Testis (tissue), 3 donors: ENCODE results near the gene MAPRE2. TPM values are rescaled to one million over a fixed set of nuclear protein-coding genes. Genes with fewer than 3 reads are reported as not detected.

Experiments
- DNase-seq: peaks from one replicate; pipeline ENCODE4 v3.0.0-alpha.2; 2019
- H3K27ac ChIP-seq, 2 donors: fragments of 200-600 bp; sonication (generic); one replicate each; pipeline ENCODE4 v1.5.1; 2019
- H3K27me3 ChIP-seq: fragments of 200-600 bp; sonication (generic); one replicate; pipeline ENCODE4 v1.5.1; 2019
- H3K36me3 ChIP-seq: fragments of 200-600 bp; sonication (generic); one replicate; pipeline ENCODE4 v1.5.1; 2017; ENCODE audit warnings: low read depth; ENCODE audit errors: missing control alignments
- H3K4me1 ChIP-seq: fragments of 200-600 bp; sonication (generic); one replicate; pipeline ENCODE4 v1.5.1; 2019
- H3K4me3 ChIP-seq, 2 donors: fragments of 200-600 bp; sonication (generic); one replicate each; pipeline ENCODE4 v1.5.1; 2017 to 2019
- H3K9me3 ChIP-seq: fragments of 200-600 bp; sonication (generic); one replicate; pipeline ENCODE4 v1.5.1; 2017
- CTCF ChIP-seq, 3 experiments: fragments of 450-650 bp in 2 of 3; fragments of 200-600 bp in 1 of 3; sonication (generic) in 1 of 3; IDR thresholded peaks; one replicate each; pipeline ENCODE4 v1.5.1; 2016 to 2019; ENCODE audit warnings: antibody characterized with exemption in 3 of 3, mild to moderate bottlenecking in 2 of 3, moderate library complexity in 1 of 3
- POLR2A ChIP-seq: fragments of 450-650 bp; IDR thresholded peaks from one replicate; pipeline ENCODE4 v1.6.1; 2017; ENCODE audit warnings: antibody characterized with exemption, mild to moderate bottlenecking, moderate library complexity
- WGBS, 2 donors: methylation state at CpG; one replicate each; pipeline ENCODE4 v1.1.5; 2018; 5-methylcytosine and 5-hydroxymethylcytosine counted together
- intact Hi-C: fragments of 100-400 bp; cut with DNase I; formaldehyde crosslinking; loops from one replicate; pipeline ENCODE4 v1.15.1; 2023; ENCODE audit warnings: low total_unique reads
- polyA plus RNA-seq: library from polyadenylated mRNA; stranded (reverse); fragments of 350-450 nt; fragmentation: Illumina TruSeq; extraction: RNeasy Lipid Tissue Mini Kit (QIAGEN cat#74804); gene quantifications from one replicate; pipeline ENCODE4 v1.2.3, GENCODE V29; 2014; ENCODE audit warnings: low read depth, low replicate concordance; ENCODE audit not compliant: insufficient read depth
- total RNA-seq, 2 donors: library from RNA; depleted of rRNA; stranded (reverse); fragments of >200 nt; gene quantifications; one replicate each; pipeline ENCODE4 v1.2.3, GENCODE V29; 2016

Gene MAPRE2
- total and polyA plus RNA-seq, 3 donors from 2014 or later: 14.8 to 17.2 (median 15.2) TPM

GRCh38 chr18:35131387-35132020 lies 90.3 kb downstream of the MAPRE2 start:
- no peaks in the 10 kb centered on the region for H3K36me3 ChIP-seq
- H3K27me3 ChIP-seq: no peaks in the 10 kb centered on the region
- WGBS, 2 donors: 62 to 77% methylated on average over 8 of the region's 8 CpGs
- H3K4me3 ChIP-seq: no peak overlapping the region
- no peaks in the 10 kb centered on the region for H3K9me3 ChIP-seq
- intact Hi-C loops: no loop called here
- DNase-seq: no peak
- H3K4me1 ChIP-seq: peaks cover 8% of the 10 kb centered on the region
- TF ChIP-seq CTCF (IDR thresholded peaks at IDR 0.05): no peak
- no peak for TF ChIP-seq POLR2A
- H3K27ac ChIP-seq: peak overlapping the region; percentile 39 to 42

GRCh38 chr18:35132021-35132902 lies 91.0 kb downstream of the MAPRE2 start:
- Histone ChIP-seq H3K4me3 (no peak overlapping the region), H3K27me3 (no peaks in the 10 kb centered on the region), H3K27ac (peak overlapping the region; percentile 39 to 42), H3K36me3 (no peaks in the 10 kb centered on the region), H3K4me1 (peaks cover 8% of the 10 kb centered on the region), H3K9me3 (no peaks in the 10 kb centered on the region)
- intact Hi-C loops: no loop called here
- TF ChIP-seq POLR2A: no peak
- TF ChIP-seq CTCF (IDR thresholded peaks at IDR 0.05): no peak
- 58 to 63% methylated on average over 10 of the region's 10 CpGs for WGBS, 2 donors
- DNase-seq: peak; percentile 43

GRCh38 chr18:35134190-35134730 lies 93.0 kb downstream of the MAPRE2 start:
- DNase-seq: no peak
- intact Hi-C loops: no loop called here
- H3K4me3 ChIP-seq: no peak overlapping the region
- H3K4me1 ChIP-seq: peaks cover 8% of the 10 kb centered on the region
- no peak overlapping the region for H3K27ac ChIP-seq
- no peaks in the 10 kb centered on the region for H3K36me3 ChIP-seq
- WGBS, 2 donors: 92 to 93% methylated on average over 6 of the region's 6 CpGs
- no peaks in the 10 kb centered on the region for H3K27me3 ChIP-seq
- no peaks in the 10 kb centered on the region for H3K9me3 ChIP-seq
- TF ChIP-seq CTCF (IDR thresholded peaks at IDR 0.05) (no peak), POLR2A (no peak)

GRCh38 chr18:35134791-35135531 lies 93.7 kb downstream of the MAPRE2 start:
- H3K4me1 ChIP-seq: peaks cover 8% of the 10 kb centered on the region
- H3K9me3 ChIP-seq: no peaks in the 10 kb centered on the region
- WGBS, 2 donors: 84 to 88% methylated on average over 4 of the region's 4 CpGs
- H3K27ac ChIP-seq: no peak overlapping the region
- intact Hi-C loops: no loop called here
- TF ChIP-seq POLR2A (no peak), CTCF (IDR thresholded peaks at IDR 0.05) (no peak)
- no peak for DNase-seq
- H3K4me3 ChIP-seq: no peak overlapping the region
- H3K36me3 ChIP-seq: no peaks in the 10 kb centered on the region
- no peaks in the 10 kb centered on the region for H3K27me3 ChIP-seq
